Activated CD4-positive, alpha-beta T cell treated with anti-CD3 and anti-CD28 coated beads, Interleukin-2, amount 10 ng/mL, durations not matched to agents 24 days and 14 days (primary cell): ENCODE results near the gene GRK5. TPM values are rescaled to one million over a fixed set of nuclear protein-coding genes. Genes with fewer than 3 reads are reported as not detected.

Experiments used
- DNase-seq: peaks from one replicate; pipeline ENCODE4 v3.0.0; 2022
- H3K27ac Mint-ChIP-seq: one replicate; pipeline ENCODE4 v1.8.0; 2022; ENCODE audit warnings: mild to moderate bottlenecking, mixed read lengths
- H3K27me3 Mint-ChIP-seq: one replicate; pipeline ENCODE4 v1.8.0; 2022; ENCODE audit warnings: mixed read lengths
- H3K36me3 Mint-ChIP-seq: one replicate; pipeline ENCODE4 v1.8.0; 2022; ENCODE audit warnings: low read depth, mild to moderate bottlenecking, mixed read lengths
- H3K4me1 Mint-ChIP-seq: one replicate; pipeline ENCODE4 v1.8.0; 2021; ENCODE audit warnings: mixed read lengths
- H3K4me3 Mint-ChIP-seq: one replicate; pipeline ENCODE4 v1.8.0; 2022; ENCODE audit warnings: mild to moderate bottlenecking, moderate library complexity, mixed read lengths
- H3K9me3 Mint-ChIP-seq: one replicate; pipeline ENCODE4 v1.8.0; 2021; ENCODE audit warnings: mixed read lengths
- intact Hi-C: fragments of 100-400 bp; cut with micrococcal nuclease; formaldehyde crosslinking; loops from one replicate; pipeline ENCODE4 v1.15.1; 2023
- total RNA-seq: library from RNA; stranded (reverse); gene quantifications from 2 replicates; pipeline ENCODE4 v1.2.3, GENCODE V29; 2022

GRK5 gene
- total RNA-seq, 1 donor from 2014 or later = 27.3 TPM

DNA sequence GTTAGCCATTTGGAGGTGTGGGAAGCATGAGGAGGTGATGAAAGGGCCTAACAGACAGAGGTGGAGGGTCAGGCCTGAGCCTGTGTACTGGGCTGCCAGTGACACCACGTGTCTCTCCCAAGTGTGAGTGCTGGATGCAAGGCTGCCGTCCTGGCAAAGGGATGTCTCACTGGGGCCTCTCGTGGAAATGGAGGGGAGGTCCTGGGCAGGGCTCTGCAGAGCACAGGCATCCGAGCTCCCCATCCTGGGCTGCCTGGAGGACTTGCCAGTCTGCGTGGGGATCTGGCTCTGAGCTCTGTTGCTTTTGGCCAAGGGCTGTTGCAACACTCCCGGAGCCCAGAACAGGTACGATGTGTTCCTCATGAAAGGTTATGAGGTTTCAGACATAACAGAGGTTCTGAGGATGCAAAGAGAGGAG is 77.3 kb downstream of the GRK5 start:
- Mint-ChIP-seq H3K27ac (peak overlapping the region; percentile 70), H3K36me3 (peaks cover 2% of the 10 kb centered on the region), H3K4me1 (peaks cover 68% of the 10 kb centered on the region), H3K9me3 (no peaks in the 10 kb centered on the region), H3K4me3 (peak overlapping the region; percentile 67), H3K27me3 (no peaks in the 10 kb centered on the region)
- intact Hi-C loops = loop anchor here (2.0 to 5.0 kb wide), 2 partner anchors 16 to 32 kb away; no protein-coding TSS in a partner anchor
- DNase-seq = no peak

DNA sequence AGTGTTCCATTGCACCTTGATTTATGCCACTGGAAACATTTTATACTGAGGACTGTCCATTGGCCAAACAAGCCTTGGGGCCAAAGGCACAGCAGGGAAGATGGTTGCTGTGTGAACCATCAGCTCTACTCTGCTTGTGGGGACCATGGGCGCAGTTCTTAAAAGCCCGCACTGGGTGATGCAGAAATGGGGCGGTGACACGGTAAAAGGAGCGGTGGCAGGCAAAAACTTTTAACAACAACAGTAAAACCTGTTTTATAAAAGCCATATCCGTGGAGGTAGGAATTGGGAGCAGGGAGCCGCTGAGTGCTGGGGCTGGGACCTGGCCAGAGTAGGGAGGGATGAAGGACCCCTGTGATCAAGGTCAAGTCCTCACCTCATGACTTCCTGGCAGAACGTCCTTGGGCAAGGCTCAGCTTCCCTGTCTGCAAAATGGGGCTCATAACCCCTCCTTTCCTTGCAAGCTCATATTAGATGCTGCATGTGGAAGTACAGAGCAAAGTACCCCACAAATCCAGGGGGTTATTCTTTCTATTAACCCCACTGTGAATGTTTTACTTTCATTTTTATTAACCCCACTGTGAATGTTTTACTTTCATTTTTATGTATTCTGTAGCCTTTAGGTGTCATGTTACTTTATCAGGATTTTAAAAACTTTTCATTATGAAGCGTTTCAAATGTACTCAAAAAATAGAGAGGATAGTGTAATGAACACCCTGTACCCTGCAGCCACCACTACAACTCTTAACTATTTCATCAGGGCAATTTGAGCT is 78.3 kb downstream of the GRK5 start:
- Mint-ChIP-seq H3K27ac (peak overlapping the region; percentile 70), H3K4me1 (peaks cover 70% of the 10 kb centered on the region), H3K9me3 (no peaks in the 10 kb centered on the region), H3K27me3 (no peaks in the 10 kb centered on the region), H3K36me3 (peaks cover 2% of the 10 kb centered on the region), H3K4me3 (peak overlapping the region; percentile 67)
- DNase-seq = peak; percentile 70
- intact Hi-C loops = loop anchor here (2.0 to 5.0 kb wide), 3 partner anchors 15 to 33 kb away; no protein-coding TSS in a partner anchor

DNA sequence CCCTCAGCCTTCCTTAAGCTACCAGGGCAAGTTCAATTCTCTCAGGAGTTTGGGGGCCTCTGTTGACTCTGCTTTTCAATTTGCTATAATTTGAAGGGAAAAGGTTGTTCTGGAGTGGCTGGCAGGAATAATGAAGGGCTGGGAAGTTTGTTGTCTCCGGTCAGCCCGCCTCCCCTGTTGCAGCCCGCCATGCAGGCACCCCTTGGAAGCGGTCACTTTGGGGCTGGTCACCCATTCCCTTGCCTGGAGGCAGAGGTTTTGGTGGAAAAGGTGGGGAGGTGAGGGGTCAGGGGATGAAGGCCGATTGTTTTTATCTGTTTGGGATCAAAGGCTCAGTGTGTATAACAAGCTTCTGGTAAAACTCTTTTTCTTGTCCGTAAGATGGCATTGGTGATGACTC is 79.1 kb downstream of the GRK5 start:
- intact Hi-C loops = loop anchor here (2.0 to 5.0 kb wide), 2 partner anchors 20 to 34 kb away; no protein-coding TSS in a partner anchor
- no peak for DNase-seq
- H3K36me3 Mint-ChIP-seq = peaks cover 2% of the 10 kb centered on the region
- H3K9me3 Mint-ChIP-seq = no peaks in the 10 kb centered on the region
- H3K27me3 Mint-ChIP-seq = no peaks in the 10 kb centered on the region
- H3K4me3 Mint-ChIP-seq = peak overlapping the region; percentile 67
- peak overlapping the region; percentile 70 for H3K27ac Mint-ChIP-seq
- H3K4me1 Mint-ChIP-seq = peaks cover 71% of the 10 kb centered on the region

DNA sequence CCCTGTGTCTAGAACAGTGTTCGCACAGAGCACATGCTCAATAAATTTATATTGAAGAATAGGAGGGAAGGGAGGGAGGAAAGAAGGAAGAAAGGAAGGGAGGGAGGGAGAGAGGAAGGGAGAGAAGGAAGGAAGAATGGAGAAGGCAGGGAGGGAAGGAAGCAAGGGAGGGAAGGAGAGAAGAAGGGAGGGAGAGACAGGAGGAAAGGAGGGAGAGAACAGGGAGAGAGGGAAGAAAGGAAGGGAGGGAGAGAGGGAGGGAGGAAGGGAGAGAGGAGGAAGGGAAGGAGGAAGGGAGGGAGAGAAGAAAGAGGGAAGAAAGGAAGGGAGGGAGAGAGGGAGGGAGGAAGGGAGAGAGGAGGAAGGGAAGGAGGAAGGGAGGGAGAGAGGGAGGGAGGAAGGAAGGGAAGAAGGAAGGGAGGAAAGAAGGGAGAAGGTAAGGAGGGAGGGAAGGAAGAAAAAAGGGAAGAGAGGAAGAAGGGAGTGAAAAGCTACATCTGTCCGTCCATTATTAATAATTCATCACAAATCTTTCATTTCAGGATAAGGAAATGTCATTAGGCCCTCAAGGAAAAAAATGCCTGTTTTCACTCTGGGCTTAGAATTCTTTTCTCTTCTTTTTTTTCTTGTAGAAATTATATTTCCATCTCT is 79.7 kb downstream of the GRK5 start:
- Mint-ChIP-seq H3K27me3 (no peaks in the 10 kb centered on the region), H3K27ac (peak overlapping the region; percentile 70), H3K4me3 (peak overlapping the region; percentile 26), H3K9me3 (no peaks in the 10 kb centered on the region), H3K36me3 (peaks cover 2% of the 10 kb centered on the region), H3K4me1 (peaks cover 70% of the 10 kb centered on the region)
- intact Hi-C loops = loop anchor here (2.0 to 5.0 kb wide), 2 partner anchors 20 to 35 kb away; no protein-coding TSS in a partner anchor
- DNase-seq = no peak

DNA sequence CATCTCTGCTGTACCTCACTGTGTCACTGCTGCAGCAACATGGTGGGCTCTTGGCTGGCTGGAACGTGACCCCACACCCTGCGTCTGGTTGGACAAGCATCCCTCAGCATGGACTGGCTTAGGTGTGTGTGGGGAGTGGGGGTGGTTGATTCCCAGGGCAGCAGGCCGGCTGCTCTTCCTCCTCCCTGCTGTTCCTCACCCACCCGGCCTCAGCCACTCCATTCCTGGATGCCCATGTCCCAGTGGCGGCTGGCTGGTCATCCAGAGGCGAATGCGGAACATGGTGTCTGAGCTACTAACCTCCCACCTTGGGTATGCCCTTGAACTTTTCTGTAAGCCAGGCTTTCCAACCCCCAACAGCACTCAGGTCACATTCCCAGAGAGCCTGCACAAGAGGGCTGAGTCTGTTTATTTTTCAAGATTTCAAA is 81.2 kb downstream of the GRK5 start:
- Mint-ChIP-seq H3K4me1 (peaks cover 80% of the 10 kb centered on the region), H3K27me3 (no peaks in the 10 kb centered on the region), H3K27ac (peak overlapping the region; percentile 43), H3K36me3 (peaks cover 6% of the 10 kb centered on the region), H3K9me3 (no peaks in the 10 kb centered on the region), H3K4me3 (no peak overlapping the region)
- no peak for DNase-seq
- intact Hi-C loops = loop anchor here (5.0 kb wide), 1 partner anchor 36 kb away; no protein-coding TSS in a partner anchor

DNA sequence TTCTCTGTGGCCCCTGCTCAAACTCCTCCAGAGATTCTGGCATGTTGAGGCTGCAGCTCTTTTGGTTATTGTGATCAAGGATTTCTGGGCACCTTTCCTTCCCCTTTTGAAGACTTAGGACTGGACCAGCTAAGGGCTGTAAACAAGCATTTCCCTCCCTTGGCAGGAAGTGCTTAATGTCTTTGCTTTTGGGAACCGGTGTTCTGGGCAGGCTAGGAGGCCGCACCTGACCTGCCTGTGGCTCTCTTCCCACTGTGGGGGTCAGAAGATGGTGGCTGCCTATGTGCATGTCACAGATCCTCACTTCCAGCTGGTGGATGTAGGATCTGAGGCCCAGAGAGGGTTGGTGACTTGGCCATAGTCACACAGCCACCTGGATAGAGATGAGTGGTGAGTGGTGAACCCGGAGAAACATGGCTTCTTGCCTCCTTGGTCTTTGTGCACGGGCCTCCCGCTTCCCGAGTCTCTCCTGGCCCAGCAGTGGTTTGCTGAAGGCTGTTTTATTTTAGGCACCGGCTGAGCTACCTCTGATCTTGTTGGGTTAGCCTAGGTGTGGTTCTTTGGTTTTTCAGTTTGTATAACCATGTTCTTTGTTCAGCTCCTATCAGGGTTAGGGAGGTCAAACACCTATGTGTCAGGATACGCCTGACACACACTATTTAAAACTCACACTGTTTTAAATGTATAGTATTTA is 82.0 kb downstream of the GRK5 start:
- H3K27ac Mint-ChIP-seq = peak overlapping the region; percentile 85

DNA sequence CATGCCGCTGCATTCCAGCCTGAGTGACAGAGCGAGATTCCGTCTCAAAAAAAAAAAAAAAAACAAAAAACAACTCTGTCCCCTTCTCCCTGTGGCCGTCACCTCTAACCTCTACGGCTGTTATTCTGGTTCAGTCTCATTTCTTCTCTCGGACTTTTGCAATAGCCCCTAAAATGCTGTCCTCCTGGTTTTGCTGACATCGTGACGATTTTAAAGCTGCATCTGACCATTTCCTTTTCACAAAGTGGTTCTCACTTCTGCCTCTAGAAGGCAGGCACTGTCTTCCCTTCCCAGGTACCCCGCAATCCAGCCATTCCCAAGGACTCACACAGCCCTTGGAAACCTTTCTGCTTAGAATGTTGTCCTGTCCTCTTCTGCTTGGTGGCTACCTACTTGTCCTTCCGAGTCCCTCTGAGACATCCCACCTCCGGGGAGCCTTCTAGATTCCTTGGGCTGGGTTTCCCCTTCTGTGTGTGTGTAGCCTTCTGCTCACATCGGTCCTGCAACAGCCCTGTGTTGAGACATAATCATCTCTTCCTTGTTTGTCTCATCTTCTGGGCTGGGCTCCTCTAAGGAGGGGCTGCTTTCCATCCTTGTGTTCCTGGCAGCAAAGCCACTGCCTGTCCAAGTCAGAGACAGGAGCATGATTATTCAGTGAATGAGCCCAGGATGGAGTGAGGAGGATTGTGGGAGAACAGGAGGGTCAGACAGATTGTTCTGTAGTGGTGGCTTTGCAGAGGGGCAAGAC is 83.1 kb downstream of the GRK5 start:
- Mint-ChIP-seq H3K4me1 (peaks cover 68% of the 10 kb centered on the region), H3K27ac (peak overlapping the region; percentile 49), H3K27me3 (no peaks in the 10 kb centered on the region), H3K9me3 (no peaks in the 10 kb centered on the region), H3K36me3 (peaks cover 6% of the 10 kb centered on the region), H3K4me3 (peak overlapping the region; percentile 11)
- no peak for DNase-seq
- intact Hi-C loops = no loop called here

More for the DNA sequence above, 82.0 kb downstream of the GRK5 start:
- intact Hi-C loops = loop anchor here (5.0 kb wide), 1 partner anchor 37 kb away; no protein-coding TSS in a partner anchor
- H3K9me3 Mint-ChIP-seq = no peaks in the 10 kb centered on the region
- no peak for DNase-seq
- no peaks in the 10 kb centered on the region for H3K27me3 Mint-ChIP-seq
- H3K4me1 Mint-ChIP-seq = peaks cover 79% of the 10 kb centered on the region
- peak overlapping the region; percentile 55 for H3K4me3 Mint-ChIP-seq
- peaks cover 6% of the 10 kb centered on the region for H3K36me3 Mint-ChIP-seq

DNA sequence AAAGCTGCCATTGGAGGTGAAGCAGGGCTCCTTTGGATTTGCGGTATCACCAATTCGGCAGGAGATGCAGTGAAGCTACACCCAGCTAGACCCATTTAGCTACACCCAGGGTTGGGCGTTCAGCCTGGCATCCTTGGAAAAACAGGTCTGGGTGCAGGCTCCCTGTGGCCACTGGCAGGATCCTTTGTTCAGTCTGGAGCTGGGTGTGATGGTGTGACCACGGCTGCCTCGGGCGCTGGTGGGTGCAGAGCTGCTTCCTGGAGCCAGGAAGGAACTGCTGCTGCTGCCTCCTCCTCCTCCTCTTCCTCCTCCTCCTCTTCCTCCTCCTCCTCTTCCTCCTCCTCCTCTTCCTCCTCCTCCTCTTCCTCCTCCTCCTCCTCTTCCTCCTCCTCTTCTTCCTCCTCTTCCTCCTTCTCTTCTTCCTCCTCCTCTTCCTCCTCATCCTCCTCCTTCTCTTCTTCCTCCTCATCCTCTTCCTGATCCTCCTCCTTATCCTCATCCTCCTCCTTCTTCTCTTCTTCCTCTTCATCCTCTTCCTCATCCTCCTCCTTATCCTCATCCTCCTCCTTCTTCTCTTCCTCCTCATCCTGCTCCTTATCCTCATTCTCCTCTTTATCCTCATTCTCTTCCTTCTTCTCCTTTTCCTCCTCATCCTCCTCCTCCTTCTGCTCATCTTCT is 84.0 kb downstream of the GRK5 start:
- no peaks in the 10 kb centered on the region for H3K27me3 Mint-ChIP-seq
- no peak overlapping the region for H3K4me3 Mint-ChIP-seq
- intact Hi-C loops = no loop called here
- peaks cover 62% of the 10 kb centered on the region for H3K4me1 Mint-ChIP-seq
- peak overlapping the region; percentile 65 for H3K27ac Mint-ChIP-seq
- H3K36me3 Mint-ChIP-seq = peaks cover 12% of the 10 kb centered on the region
- H3K9me3 Mint-ChIP-seq = peaks cover 4% of the 10 kb centered on the region
- DNase-seq = no peak

DNA sequence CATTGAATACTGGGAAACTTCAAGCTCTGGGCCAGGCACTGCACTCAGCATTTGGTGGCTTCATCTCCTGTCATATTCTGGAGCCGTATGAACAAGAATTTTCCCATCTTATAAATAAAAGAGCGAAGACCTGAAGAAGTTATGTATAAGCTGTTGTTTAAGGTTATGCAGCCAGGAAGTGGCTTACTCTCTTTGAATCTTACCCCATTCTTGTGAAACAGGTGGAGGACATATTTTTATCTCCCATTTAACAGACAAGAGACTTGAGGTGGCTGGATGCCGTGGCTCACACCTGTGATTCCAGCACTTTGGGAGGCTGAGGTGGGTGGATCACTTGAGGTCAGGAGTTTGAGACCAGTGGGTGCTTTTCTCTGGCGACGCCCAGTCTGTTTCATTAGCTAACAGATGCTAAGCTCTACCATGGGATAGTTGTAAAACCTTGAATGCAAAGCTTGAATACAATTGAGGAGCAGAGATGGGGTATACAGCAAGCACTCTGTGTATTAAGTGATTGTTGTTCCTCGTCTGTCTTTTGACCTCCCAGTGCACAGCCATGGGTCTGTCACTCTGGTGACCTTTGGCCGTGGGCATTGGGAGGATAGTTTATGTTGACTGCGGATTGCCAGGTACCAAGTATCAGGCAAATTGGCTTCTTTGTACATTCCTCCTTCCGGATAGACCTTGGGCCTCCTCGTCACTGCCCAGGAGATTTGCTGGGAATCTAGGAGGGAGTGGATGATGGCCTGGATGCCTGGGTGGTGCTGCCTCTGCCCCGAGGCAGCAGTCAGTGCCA is 85.8 kb downstream of the GRK5 start:
- Mint-ChIP-seq H3K9me3 (peaks cover 16% of the 10 kb centered on the region), H3K4me1 (peaks cover 55% of the 10 kb centered on the region), H3K4me3 (peak overlapping the region; percentile 44), H3K27me3 (no peaks in the 10 kb centered on the region), H3K27ac (peak overlapping the region; percentile 80), H3K36me3 (peaks cover 26% of the 10 kb centered on the region)
- DNase-seq = no peak
- intact Hi-C loops = loop anchor here (1.0 kb wide), 1 partner anchor 8 kb away; no protein-coding TSS in a partner anchor

DNA sequence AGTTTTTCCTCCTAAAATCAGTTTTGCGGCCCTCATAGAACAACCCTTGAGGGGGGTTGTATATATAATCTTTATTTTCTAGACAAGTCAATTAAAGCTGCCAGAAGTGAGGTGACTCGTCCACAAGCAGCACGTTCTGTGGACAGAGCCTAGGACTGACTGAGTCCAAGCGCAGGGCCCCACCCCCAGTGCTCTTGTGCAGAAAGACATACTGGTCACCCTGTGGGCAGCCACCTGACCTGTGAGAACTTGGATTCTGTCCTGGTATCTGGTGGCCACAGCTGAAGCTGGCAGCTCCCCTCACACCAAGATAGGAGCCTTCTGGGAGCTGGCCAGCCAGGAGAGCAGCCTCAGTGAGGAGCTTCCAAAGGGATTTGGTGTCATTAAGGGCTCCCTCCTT is 89.3 kb downstream of the GRK5 start:
- Mint-ChIP-seq H3K27me3 (no peaks in the 10 kb centered on the region), H3K4me3 (no peak overlapping the region), H3K27ac (no peak overlapping the region), H3K36me3 (peaks cover 34% of the 10 kb centered on the region), H3K4me1 (peaks cover 60% of the 10 kb centered on the region), H3K9me3 (peaks cover 16% of the 10 kb centered on the region)
- DNase-seq = no peak
- intact Hi-C loops = no loop called here

DNA sequence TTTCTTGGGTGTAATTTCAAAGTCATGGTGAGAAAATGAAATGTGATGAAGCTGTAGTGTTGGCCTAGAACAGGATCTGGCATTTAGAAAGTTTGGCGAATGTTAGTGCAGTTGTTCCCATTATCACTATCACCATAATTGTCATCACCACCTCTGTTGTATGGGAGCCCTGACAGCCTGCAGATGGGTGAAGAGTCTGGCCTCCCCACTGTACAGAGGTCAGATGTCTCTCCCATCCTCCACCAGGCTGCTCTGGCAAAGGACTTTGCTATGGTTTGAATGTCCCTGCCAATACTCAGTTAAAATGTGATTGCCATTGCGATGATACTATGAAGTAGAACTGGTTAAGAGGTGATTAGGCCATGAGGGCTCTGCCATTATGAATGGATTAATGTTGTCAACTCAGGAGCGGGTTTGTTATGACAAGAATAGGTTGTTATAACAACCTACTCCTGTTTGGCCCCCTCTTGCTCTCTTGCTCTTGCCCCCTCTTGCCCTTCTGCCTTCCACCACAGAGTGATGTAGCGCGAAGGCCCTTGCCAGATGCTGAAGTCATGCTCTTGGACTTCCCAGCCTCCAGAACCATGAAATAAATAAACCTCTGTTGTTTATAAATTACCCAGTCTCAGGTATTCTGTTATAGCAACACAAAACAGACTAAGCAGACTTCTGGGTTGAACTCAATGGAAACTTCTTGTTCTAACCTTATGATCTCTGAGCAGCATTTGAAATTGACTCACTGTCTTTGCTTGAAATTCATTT is 90.0 kb downstream of the GRK5 start:
- no peak overlapping the region for H3K4me3 Mint-ChIP-seq
- peaks cover 34% of the 10 kb centered on the region for H3K36me3 Mint-ChIP-seq
- H3K4me1 Mint-ChIP-seq = peaks cover 63% of the 10 kb centered on the region
- intact Hi-C loops = no loop called here
- no peaks in the 10 kb centered on the region for H3K27me3 Mint-ChIP-seq
- peaks cover 16% of the 10 kb centered on the region for H3K9me3 Mint-ChIP-seq
- H3K27ac Mint-ChIP-seq = peak overlapping the region; percentile 25
- DNase-seq = no peak
